Left forelimb (tissue), 1 donor: ENCODE measurements around the gene KIF1A.
A peak's percentile ranks its signal among the peaks of the same experiment; 100 is the strongest.
"Not testable (repeated sequence)": the region's sequence is repeated elsewhere in the genome, so short reads cannot be mapped to it uniquely, and the experiment has no call there.

Experiments used
- DNase-seq: peaks from one replicate; pipeline ENCODE4 v3.0.0-alpha.2; 2018; ENCODE audit warnings: low spot score

Gene KIF1A

GRCh38 chr2:240702640-240703011, 117.4 kb downstream of the KIF1A start:
- no peak for DNase-seq

GRCh38 chr2:240701736-240702639, 118.0 kb downstream of the KIF1A start:
- DNase-seq = no peak

GRCh38 chr2:240701091-240701735, 118.8 kb downstream of the KIF1A start:
- no peak for DNase-seq

- DNase-seq = not testable (repeated sequence)
These were observed 119.4 kb downstream of the KIF1A start for GRCh38 chr2:240700616-240701015.

- not testable (repeated sequence) for DNase-seq
These were observed 120.2 kb downstream of the KIF1A start for GRCh38 chr2:240699835-240700234.

GRCh38 chr2:240698852-240699561, 121.0 kb downstream of the KIF1A start:
- not testable (repeated sequence) for DNase-seq

- not testable (repeated sequence) for DNase-seq
These were observed 123.5 kb downstream of the KIF1A start for GRCh38 chr2:240696469-240696868.

- DNase-seq = not testable (repeated sequence)
These were observed 124.4 kb downstream of the KIF1A start for GRCh38 chr2:240695593-240695992.

GRCh38 chr2:240694304-240694703, 125.7 kb downstream of the KIF1A start:
- not testable (repeated sequence) for DNase-seq

- not testable (repeated sequence) for DNase-seq
These were observed 127.1 kb downstream of the KIF1A start for GRCh38 chr2:240692583-240693561.

- not testable (repeated sequence) for DNase-seq
These were observed 128.2 kb downstream of the KIF1A start, which contains the start of gene AQP12A for GRCh38 chr2:240691631-240692420. TSS of gene AQP12A (plus strand) at chr2:240691866. CDS start at chr2:240691914, 48 bp downstream.

- DNase-seq = not testable (repeated sequence)
These were observed 129.0 kb downstream of the KIF1A start for GRCh38 chr2:240691075-240691427.

- DNase-seq = not testable (repeated sequence)
These were observed 129.5 kb downstream of the KIF1A start for GRCh38 chr2:240690421-240691074.

GRCh38 chr2:240689975-240690374, 130.0 kb downstream of the KIF1A start:
- no peak for DNase-seq

GRCh38 chr2:240688553-240688919, 131.5 kb downstream of the KIF1A start:
- DNase-seq = no peak

- peak; percentile 51 for DNase-seq
These were observed 132.1 kb downstream of the KIF1A start for GRCh38 chr2:240687741-240688552.

- peak; percentile 56 for DNase-seq
These were observed 132.8 kb downstream of the KIF1A start for GRCh38 chr2:240687045-240687740.

- DNase-seq = no peak
These were observed 133.6 kb downstream of the KIF1A start for GRCh38 chr2:240686460-240686859.
